Measurements from ENCODE around the gene CLC. TPM values are rescaled to one million over a fixed set of nuclear protein-coding genes. Genes with fewer than 3 reads are reported as not detected.

The CLC gene
- total RNA-seq, 2 donors from 2014 or later, result not detected

- Histone ChIP-seq H3K4me1 (no peaks in the 10 kb centered on the region), H3K27me3 (no peaks in the 10 kb centered on the region), H3K27ac (no peak overlapping the region), H3K4me3 (no peak overlapping the region), H3K36me3 (replicated peaks in 1 of 2; ENCODE audit: insufficient read depth in 1 of 2, low read depth in 2 of 2) (no peaks in the 10 kb centered on the region), H3K9me3 (no peaks in the 10 kb centered on the region)
- intact Hi-C loops (cut with DNase I), result no loop called here
- TF ChIP-seq CTCF (IDR thresholded peaks at IDR 0.05) (no peak), POLR2A (IDR thresholded peaks at IDR 0.05) (no peak)
- DNase-seq, result no peak
- 69 to 76% methylated on average over 8 of the region's 8 CpGs for whole genome bisulfite sequencing, 2 donors
- ATAC-seq, result no peak
These were observed 32.1 kb downstream of the CLC start for GRCh38 chr19:39705578-39706188.

GRCh38 chr19:39704181-39705044, 33.4 kb downstream of the CLC start, which contains the start of gene LGALS14:
Gene LGALS14 (plus strand): TSS chr19:39704481. CDS start chr19:39704529, 48 bp downstream.
- TF ChIP-seq CTCF (IDR thresholded peaks at IDR 0.05) (no peak), POLR2A (IDR thresholded peaks at IDR 0.05) (no peak)
- 46 to 59% methylated on average over 6 of the region's 6 CpGs for WGBS, 2 donors

GRCh38 chr19:39701291-39701690, 36.5 kb downstream of the CLC start:
- Histone ChIP-seq H3K9me3 (no peaks in the 10 kb centered on the region), H3K27me3 (no peaks in the 10 kb centered on the region), H3K4me1 (no peaks in the 10 kb centered on the region), H3K27ac (no peak overlapping the region), H3K4me3 (no peak overlapping the region), H3K36me3 (replicated peaks in 1 of 2; ENCODE audit: insufficient read depth in 1 of 2, low read depth in 2 of 2) (no peaks in the 10 kb centered on the region)
- no peak for DNase-seq
- 62 to 78% methylated on average over 5 of the region's 5 CpGs for WGBS, 2 donors
- no peak for ATAC-seq
- intact Hi-C loops (cut with DNase I), result no loop called here
- no peak for TF ChIP-seq POLR2A (IDR thresholded peaks at IDR 0.05)
- no peak for TF ChIP-seq CTCF (IDR thresholded peaks at IDR 0.05)

More at GRCh38 chr19:39704181-39705044, 33.4 kb downstream of the CLC start, which contains the start of gene LGALS14:
- Histone ChIP-seq H3K9me3 (no peaks in the 10 kb centered on the region), H3K27ac (no peak within 1 kb of the TSS), H3K4me1 (no peaks in the 10 kb centered on the region), H3K27me3 (no peaks in the 10 kb centered on the region), H3K4me3 (no peak within 1 kb of the TSS), H3K36me3 (replicated peaks in 1 of 2; ENCODE audit: insufficient read depth in 1 of 2, low read depth in 2 of 2) (no peaks in the 10 kb centered on the region)
- ATAC-seq (no peak), DNase-seq (no peak)
- intact Hi-C loops (cut with DNase I), result no loop called here

GRCh38 chr19:39698535-39698934, 39.3 kb downstream of the CLC start:
- no peak for ATAC-seq
- H3K27me3 ChIP-seq, result no peaks in the 10 kb centered on the region
- no peaks in the 10 kb centered on the region for H3K4me1 ChIP-seq
- intact Hi-C loops (cut with DNase I), result no loop called here
- DNase-seq, result no peak
- H3K27ac ChIP-seq, result no peak overlapping the region
- no peaks in the 10 kb centered on the region for H3K36me3 ChIP-seq (replicated peaks in 1 of 2; ENCODE audit: insufficient read depth in 1 of 2, low read depth in 2 of 2)
- no peak overlapping the region for H3K4me3 ChIP-seq
- H3K9me3 ChIP-seq, result no peaks in the 10 kb centered on the region
- TF ChIP-seq POLR2A (IDR thresholded peaks at IDR 0.05) (no peak), CTCF (IDR thresholded peaks at IDR 0.05) (no peak)
